Skeletal muscle cell (primary cell): ENCODE results near the gene MED27.
"Not testable (repeated sequence)": the region's sequence is repeated elsewhere in the genome, so short reads cannot be mapped to it uniquely, and the experiment has no call there.

ENCODE experiments used
- DNase-seq: peaks from one replicate; pipeline ENCODE4 v3.0.0-alpha.2; 2010; ENCODE audit warnings: low read depth
- H3K4me3 ChIP-seq: 2 replicates; pipeline ENCODE4 v1.5.1; 2011; ENCODE audit warnings: low read depth, mild to moderate bottlenecking, control low read depth, low read length, moderate library complexity

Gene MED27

GRCh38 chr9:131959056-131959455 is 120.6 kb downstream of the MED27 start:
- DNase-seq, result no peak
- H3K4me3 ChIP-seq, result no peak overlapping the region

- no peak for DNase-seq
- H3K4me3 ChIP-seq, result no peak overlapping the region
Measured at GRCh38 chr9:131954299-131954698, 125.4 kb downstream of the MED27 start.

GRCh38 chr9:131951905-131952304 is 127.8 kb downstream of the MED27 start:
- H3K4me3 ChIP-seq, result no peak overlapping the region
- peak; percentile 19 for DNase-seq

GRCh38 chr9:131951155-131951554 is 128.5 kb downstream of the MED27 start:
- no peak for DNase-seq

GRCh38 chr9:131950487-131950886 is 129.2 kb downstream of the MED27 start:
- no peak overlapping the region for H3K4me3 ChIP-seq
- no peak for DNase-seq

More at GRCh38 chr9:131951155-131951554, 128.5 kb downstream of the MED27 start:
- no peak overlapping the region for H3K4me3 ChIP-seq

GRCh38 chr9:131946180-131946579 is 133.5 kb downstream of the MED27 start:
- DNase-seq, result no peak
- no peak overlapping the region for H3K4me3 ChIP-seq

GRCh38 chr9:131943351-131943841 is 136.3 kb downstream of the MED27 start:
- H3K4me3 ChIP-seq, result no peak overlapping the region
- DNase-seq, result no peak

- no peak for DNase-seq
- H3K4me3 ChIP-seq, result no peak overlapping the region
Measured at GRCh38 chr9:131942146-131942720, 137.4 kb downstream of the MED27 start.

GRCh38 chr9:131937451-131937850 is 142.2 kb downstream of the MED27 start:
- no peak for DNase-seq
- H3K4me3 ChIP-seq, result no peak overlapping the region

- no peak overlapping the region for H3K4me3 ChIP-seq
- no peak for DNase-seq
Measured at GRCh38 chr9:131936929-131937328, 142.7 kb downstream of the MED27 start.

GRCh38 chr9:131934673-131935072 is 145.0 kb downstream of the MED27 start:
- H3K4me3 ChIP-seq, result no peak overlapping the region
- no peak for DNase-seq

- no peak overlapping the region for H3K4me3 ChIP-seq
- DNase-seq, result no peak
Measured at GRCh38 chr9:131927091-131927490, 152.6 kb downstream of the MED27 start.

- no peak overlapping the region for H3K4me3 ChIP-seq
- DNase-seq, result no peak
Measured at GRCh38 chr9:131926360-131926922, 153.2 kb downstream of the MED27 start.

GRCh38 chr9:131925677-131926177 is 153.9 kb downstream of the MED27 start:
- H3K4me3 ChIP-seq, result no peak overlapping the region

GRCh38 chr9:131923766-131924165 is 155.9 kb downstream of the MED27 start:
- no peak for DNase-seq
- H3K4me3 ChIP-seq, result no peak overlapping the region

More at GRCh38 chr9:131925677-131926177, 153.9 kb downstream of the MED27 start:
- no peak for DNase-seq

GRCh38 chr9:131923132-131923671 is 156.5 kb downstream of the MED27 start:
- DNase-seq, result no peak
- no peak overlapping the region for H3K4me3 ChIP-seq

- not testable (repeated sequence) for DNase-seq
Measured at GRCh38 chr9:131921635-131922034, 158.0 kb downstream of the MED27 start.

GRCh38 chr9:131919216-131919615 is 160.5 kb downstream of the MED27 start:
- no peak for DNase-seq
- H3K4me3 ChIP-seq, result no peak overlapping the region

More at GRCh38 chr9:131921635-131922034, 158.0 kb downstream of the MED27 start:
- H3K4me3 ChIP-seq, result not testable (repeated sequence)

GRCh38 chr9:131918481-131918880 is 161.2 kb downstream of the MED27 start:
- H3K4me3 ChIP-seq, result no peak overlapping the region
- DNase-seq, result no peak

GRCh38 chr9:131917009-131917408 is 162.7 kb downstream of the MED27 start:
- DNase-seq, result no peak
- H3K4me3 ChIP-seq, result no peak overlapping the region

- no peak overlapping the region for H3K4me3 ChIP-seq
- DNase-seq, result peak; percentile 8
Measured at GRCh38 chr9:131915181-131915580, 164.5 kb downstream of the MED27 start.
